ENCODE results near the gene MRPL57.

DNA sequence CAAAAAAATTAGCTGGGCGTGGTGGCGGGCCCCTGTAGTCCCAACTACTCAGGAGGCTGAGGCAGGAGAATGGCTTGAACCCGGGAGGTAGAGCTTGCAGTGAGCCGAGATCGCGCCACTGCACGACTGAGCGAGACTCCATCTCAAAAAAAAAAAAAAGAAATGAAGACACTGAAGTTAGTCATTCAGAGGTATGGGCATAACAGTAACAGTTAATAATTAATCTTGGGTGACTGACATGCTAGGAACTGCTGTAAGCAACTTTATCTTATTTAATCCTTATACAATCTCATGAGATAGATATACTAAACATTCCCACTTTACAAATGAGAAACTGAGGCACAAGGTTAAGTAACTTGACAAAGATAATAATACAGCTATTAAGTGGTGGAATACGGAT, 5.0 kb upstream of the MRPL57 start:
- TF ChIP-seq POLR2A (IDR thresholded peaks at IDR 0.05): no peak
- TF ChIP-seq, protein P1, sequence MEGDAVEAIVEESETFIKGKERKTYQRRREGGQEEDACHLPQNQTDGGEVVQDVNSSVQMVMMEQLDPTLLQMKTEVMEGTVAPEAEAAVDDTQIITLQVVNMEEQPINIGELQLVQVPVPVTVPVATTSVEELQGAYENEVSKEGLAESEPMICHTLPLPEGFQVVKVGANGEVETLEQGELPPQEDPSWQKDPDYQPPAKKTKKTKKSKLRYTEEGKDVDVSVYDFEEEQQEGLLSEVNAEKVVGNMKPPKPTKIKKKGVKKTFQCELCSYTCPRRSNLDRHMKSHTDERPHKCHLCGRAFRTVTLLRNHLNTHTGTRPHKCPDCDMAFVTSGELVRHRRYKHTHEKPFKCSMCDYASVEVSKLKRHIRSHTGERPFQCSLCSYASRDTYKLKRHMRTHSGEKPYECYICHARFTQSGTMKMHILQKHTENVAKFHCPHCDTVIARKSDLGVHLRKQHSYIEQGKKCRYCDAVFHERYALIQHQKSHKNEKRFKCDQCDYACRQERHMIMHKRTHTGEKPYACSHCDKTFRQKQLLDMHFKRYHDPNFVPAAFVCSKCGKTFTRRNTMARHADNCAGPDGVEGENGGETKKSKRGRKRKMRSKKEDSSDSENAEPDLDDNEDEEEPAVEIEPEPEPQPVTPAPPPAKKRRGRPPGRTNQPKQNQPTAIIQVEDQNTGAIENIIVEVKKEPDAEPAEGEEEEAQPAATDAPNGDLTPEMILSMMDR (IDR thresholded peaks at IDR 0.05): no peak

Data from prostate gland (tissue), 2 donors.